Measurements from ENCODE around the gene TUBB2A. TPM values are rescaled to one million over a fixed set of nuclear protein-coding genes. Genes with fewer than 3 reads are reported as not detected.
A peak's percentile ranks its signal among the peaks of the same experiment; 100 is the strongest.

The TUBB2A gene
- total and polyA plus RNA-seq, 2 of the 13 experiments (the other 11 are each of a cell fraction or from before 2014, with no cell fraction given) = 35.3 to 106 TPM

DNA sequence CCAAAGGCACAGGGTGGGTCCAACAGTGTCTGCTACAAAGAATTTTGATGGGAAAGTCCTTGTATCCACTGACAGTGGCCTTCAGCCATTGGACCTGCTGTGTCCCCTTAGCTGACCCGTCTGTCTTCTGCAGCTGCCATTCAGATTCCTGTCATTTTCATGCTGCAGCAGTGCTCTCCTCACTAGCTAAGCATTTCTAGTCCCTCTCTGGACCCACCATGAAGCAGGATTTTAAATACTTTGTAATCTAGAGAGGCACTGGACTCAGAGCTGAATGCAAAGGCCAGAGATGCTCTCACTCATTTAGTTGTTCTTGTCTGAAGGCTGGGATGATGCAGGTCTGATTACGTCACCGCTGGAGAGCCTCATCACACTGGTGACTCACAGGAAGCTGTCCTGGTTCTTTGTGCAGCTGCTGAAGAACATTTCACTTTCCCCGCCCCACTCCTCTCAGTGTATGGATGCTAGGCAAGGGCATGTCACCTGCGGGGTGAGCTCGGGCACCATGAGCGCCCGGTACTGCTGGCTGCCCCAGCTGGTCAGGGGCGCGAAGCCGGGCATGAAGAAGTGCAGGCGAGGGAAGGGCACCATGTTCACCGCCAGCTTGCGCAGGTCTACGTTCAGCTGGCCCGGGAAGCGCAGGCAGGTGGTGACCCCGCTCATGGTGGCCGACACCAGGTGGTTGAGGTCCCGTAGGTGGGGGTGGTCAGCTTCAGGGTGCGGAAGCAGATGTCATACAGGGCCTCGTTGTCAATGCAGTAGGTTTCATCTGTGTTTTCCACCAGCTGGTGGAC, 19.4 kb upstream of the TUBB2A start (continued):
- TF ChIP-seq GABPB1 (CRISPR knock-in tag; IDR thresholded peaks at IDR 0.05) (peak; percentile 58), TCF7L2 (IDR thresholded peaks at IDR 0.05; ENCODE audit: low read depth, low read length) (no peak), ZNF572 (CRISPR knock-in tag; IDR thresholded peaks at IDR 0.05) (no peak), ONECUT2 (CRISPR knock-in tag; IDR thresholded peaks at IDR 0.05) (no peak), DNMT3B (CRISPR knock-in tag; conservative IDR thresholded peaks at IDR 0.05) (no peak), THYN1 (CRISPR knock-in tag; IDR thresholded peaks at IDR 0.05; ENCODE audit: borderline replicate concordance, low read depth) (no peak), ZFP41 (CRISPR knock-in tag; IDR thresholded peaks at IDR 0.05; ENCODE audit: borderline replicate concordance) (no peak), ZNF740 (CRISPR knock-in tag; IDR thresholded peaks at IDR 0.05) (no peak), FIP1L1 (IDR thresholded peaks at IDR 0.05; ENCODE audit: borderline replicate concordance, insufficient read depth, low read depth, low read length) (no peak), ZBTB10 (CRISPR knock-in tag; IDR thresholded peaks at IDR 0.05; ENCODE audit: borderline replicate concordance) (no peak), TARDBP (CRISPR knock-in tag; IDR thresholded peaks at IDR 0.05) (no peak)
- TF ChIP-seq, protein P1, sequence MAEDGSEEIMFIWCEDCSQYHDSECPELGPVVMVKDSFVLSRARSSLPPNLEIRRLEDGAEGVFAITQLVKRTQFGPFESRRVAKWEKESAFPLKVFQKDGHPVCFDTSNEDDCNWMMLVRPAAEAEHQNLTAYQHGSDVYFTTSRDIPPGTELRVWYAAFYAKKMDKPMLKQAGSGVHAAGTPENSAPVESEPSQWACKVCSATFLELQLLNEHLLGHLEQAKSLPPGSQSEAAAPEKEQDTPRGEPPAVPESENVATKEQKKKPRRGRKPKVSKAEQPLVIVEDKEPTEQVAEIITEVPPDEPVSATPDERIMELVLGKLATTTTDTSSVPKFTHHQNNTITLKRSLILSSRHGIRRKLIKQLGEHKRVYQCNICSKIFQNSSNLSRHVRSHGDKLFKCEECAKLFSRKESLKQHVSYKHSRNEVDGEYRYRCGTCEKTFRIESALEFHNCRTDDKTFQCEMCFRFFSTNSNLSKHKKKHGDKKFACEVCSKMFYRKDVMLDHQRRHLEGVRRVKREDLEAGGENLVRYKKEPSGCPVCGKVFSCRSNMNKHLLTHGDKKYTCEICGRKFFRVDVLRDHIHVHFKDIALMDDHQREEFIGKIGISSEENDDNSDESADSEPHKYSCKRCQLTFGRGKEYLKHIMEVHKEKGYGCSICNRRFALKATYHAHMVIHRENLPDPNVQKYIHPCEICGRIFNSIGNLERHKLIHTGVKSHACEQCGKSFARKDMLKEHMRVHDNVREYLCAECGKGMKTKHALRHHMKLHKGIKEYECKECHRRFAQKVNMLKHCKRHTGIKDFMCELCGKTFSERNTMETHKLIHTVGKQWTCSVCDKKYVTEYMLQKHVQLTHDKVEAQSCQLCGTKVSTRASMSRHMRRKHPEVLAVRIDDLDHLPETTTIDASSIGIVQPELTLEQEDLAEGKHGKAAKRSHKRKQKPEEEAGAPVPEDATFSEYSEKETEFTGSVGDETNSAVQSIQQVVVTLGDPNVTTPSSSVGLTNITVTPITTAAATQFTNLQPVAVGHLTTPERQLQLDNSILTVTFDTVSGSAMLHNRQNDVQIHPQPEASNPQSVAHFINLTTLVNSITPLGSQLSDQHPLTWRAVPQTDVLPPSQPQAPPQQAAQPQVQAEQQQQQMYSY (CRISPR knock-in tag; IDR thresholded peaks at IDR 0.05) = no peak
- TF ChIP-seq, protein P2, sequence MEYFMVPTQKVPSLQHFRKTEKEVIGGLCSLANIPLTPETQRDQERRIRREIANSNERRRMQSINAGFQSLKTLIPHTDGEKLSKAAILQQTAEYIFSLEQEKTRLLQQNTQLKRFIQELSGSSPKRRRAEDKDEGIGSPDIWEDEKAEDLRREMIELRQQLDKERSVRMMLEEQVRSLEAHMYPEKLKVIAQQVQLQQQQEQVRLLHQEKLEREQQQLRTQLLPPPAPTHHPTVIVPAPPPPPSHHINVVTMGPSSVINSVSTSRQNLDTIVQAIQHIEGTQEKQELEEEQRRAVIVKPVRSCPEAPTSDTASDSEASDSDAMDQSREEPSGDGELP (IDR thresholded peaks at IDR 0.05; ENCODE audit: borderline replicate concordance, low read depth) = no peak
- TF ChIP-seq, protein P3, sequence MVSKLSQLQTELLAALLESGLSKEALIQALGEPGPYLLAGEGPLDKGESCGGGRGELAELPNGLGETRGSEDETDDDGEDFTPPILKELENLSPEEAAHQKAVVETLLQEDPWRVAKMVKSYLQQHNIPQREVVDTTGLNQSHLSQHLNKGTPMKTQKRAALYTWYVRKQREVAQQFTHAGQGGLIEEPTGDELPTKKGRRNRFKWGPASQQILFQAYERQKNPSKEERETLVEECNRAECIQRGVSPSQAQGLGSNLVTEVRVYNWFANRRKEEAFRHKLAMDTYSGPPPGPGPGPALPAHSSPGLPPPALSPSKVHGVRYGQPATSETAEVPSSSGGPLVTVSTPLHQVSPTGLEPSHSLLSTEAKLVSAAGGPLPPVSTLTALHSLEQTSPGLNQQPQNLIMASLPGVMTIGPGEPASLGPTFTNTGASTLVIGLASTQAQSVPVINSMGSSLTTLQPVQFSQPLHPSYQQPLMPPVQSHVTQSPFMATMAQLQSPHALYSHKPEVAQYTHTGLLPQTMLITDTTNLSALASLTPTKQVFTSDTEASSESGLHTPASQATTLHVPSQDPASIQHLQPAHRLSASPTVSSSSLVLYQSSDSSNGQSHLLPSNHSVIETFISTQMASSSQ (IDR thresholded peaks at IDR 0.05; ENCODE audit: low read depth) = no peak
- TF ChIP-seq, protein P3 (CRISPR knock-in tag; IDR thresholded peaks at IDR 0.05; ENCODE audit: borderline replicate concordance) = no peak

Measured in HepG2 (cell line).